ENCODE data around the gene BCL3. TPM values are rescaled to one million over a fixed set of nuclear protein-coding genes. Genes with fewer than 3 reads are reported as not detected.

The BCL3 gene
- total and polyA plus RNA-seq, 2 of the 13 experiments (the other 11 are each of a cell fraction or from before 2014, with no cell fraction given): 2.3 to 4.0 TPM

DNA sequence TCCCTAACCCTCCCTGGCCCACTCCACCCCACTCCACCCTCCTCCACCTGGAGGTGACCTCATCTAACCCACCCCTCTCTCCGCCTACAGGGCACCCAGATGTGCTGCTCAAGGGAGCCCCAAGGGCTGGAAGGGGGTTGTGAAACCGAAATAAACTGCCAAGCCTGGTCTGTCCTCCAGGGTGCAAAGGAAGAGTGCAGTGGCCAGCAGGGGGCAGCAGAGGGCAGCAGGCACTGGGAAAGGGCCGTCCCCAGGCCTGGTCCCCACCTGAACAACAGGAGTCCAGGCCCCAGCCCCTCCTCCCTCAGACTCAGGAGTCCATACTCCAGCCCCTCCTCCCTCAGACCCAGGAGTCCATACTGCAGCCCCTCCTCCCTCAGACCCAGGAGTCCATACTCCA lies 52.0 kb downstream of the BCL3 start (continued):
- TF ChIP-seq NFE2L2 (IDR thresholded peaks at IDR 0.05; ENCODE audit: low read length): no peak
- no peak for TF ChIP-seq ZNF577 (CRISPR knock-in tag; IDR thresholded peaks at IDR 0.05; ENCODE audit: borderline replicate concordance, low read depth)
- TF ChIP-seq, protein P1, sequence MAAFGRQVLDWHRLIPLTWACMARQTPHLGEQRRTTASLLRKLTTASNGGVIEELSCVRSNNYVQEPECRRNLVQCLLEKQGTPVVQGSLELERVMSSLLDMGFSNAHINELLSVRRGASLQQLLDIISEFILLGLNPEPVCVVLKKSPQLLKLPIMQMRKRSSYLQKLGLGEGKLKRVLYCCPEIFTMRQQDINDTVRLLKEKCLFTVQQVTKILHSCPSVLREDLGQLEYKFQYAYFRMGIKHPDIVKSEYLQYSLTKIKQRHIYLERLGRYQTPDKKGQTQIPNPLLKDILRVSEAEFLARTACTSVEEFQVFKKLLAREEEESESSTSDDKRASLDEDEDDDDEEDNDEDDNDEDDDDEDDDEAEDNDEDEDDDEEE (CRISPR knock-in tag; IDR thresholded peaks at IDR 0.05): peak; percentile 57; the same call in 1 of the 2 replicates
- TF ChIP-seq ATF1 (CRISPR knock-in tag; IDR thresholded peaks at IDR 0.05): no peak
- no peak for TF ChIP-seq AGO1 (IDR thresholded peaks at IDR 0.05; ENCODE audit: low read depth, low read length, poor library complexity, severe bottlenecking)

DNA sequence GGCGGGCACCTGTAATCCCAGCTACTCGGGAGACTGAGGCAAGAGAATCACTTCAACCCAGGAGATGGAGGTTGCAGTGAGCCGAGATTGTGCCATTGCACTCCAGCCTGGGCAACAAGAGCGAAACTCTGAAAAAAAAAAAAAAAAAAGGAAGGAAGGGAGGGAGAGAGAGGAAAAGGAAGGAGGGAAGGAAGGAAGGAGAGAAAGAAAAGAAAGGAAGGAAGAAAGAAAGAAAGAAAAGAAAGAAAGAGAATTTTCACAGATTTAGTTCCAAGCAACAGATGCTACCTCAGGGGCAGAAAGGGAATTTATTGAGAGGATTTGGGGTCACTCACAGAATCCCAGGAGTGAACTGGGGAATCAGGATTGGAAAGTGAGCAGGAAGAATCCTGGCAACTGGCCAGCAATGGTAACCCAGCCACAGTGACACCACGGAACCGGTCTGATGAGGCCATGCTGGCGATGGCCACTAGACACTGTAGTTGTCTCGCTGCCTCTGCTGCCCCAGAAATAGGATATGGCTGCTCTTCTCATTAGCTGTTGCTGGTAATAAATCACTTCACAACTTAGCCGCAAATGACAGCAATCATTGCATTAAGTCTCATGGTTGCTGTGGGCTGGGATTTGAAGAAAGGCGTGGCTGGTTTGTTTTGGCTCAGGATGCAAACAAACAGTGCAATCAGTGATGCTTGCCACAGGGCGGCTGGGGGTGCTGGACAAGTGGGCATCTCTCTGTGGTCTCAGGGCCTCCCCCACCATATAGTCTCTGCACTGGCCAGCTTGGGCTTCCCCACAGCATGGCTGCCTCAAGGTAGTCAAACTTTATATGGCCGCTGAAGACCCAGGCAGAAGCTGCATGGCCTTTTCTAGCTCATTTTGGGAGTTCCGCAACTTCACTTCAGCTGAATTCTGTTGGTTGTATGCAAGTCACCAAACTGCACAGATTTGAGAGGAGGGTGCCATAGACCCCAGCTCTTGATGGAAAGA lies 55.2 kb downstream of the BCL3 start:
- ATAC-seq (no peak), FAIRE-seq (no peak), DNase-seq (ENCODE audit: low spot score) (no peak)
- Histone ChIP-seq H3K79me2 (ENCODE audit: insufficient read depth, low read length) (no peaks in the 10 kb centered on the region), H3K9me3 (ENCODE audit: low read length) (no peaks in the 10 kb centered on the region), H3K4me3 (replicated peaks in 1 of 3; ENCODE audit: insufficient read depth in 1 of 3, low read depth in 2 of 3, low read length in 3 of 3) (no peak overlapping the region), H3K9ac (ENCODE audit: insufficient read depth, low read depth, low read length) (no peak overlapping the region), H2AFZ (ENCODE audit: low read length) (no peak overlapping the region), H3K36me3 (replicated peaks in 1 of 2; ENCODE audit: control insufficient read depth in 1 of 2, insufficient read depth in 2 of 2, low read length in 2 of 2) (no peaks in the 10 kb centered on the region), H3K4me1 (ENCODE audit: insufficient read depth, low read length) (peaks cover 56% of the 10 kb centered on the region), H3K27ac (ENCODE audit: extremely low read length, insufficient read depth, low read length) (no peak overlapping the region), H3K4me2 (ENCODE audit: low read depth, low read length) (no peak overlapping the region), H4K20me1 (ENCODE audit: insufficient read depth, low read length) (no peaks in the 10 kb centered on the region), H3K27me3 (ENCODE audit: control insufficient read depth in 1 of 2, insufficient read depth in 2 of 2, low read length in 2 of 2) (no peaks in the 10 kb centered on the region)
- BruUV-seq (replicated peaks): TSS peak; percentile 47
- TF ChIP-seq HNF1B (CRISPR knock-in tag; IDR thresholded peaks at IDR 0.05): no peak
- TF ChIP-seq ZSCAN20 (CRISPR knock-in tag; IDR thresholded peaks at IDR 0.05; ENCODE audit: borderline replicate concordance): no peak
- no peak for TF ChIP-seq ZNF121 (CRISPR knock-in tag; IDR thresholded peaks at IDR 0.05)
- no peak for TF ChIP-seq ZNF414 (CRISPR knock-in tag; IDR thresholded peaks at IDR 0.05)
- no peak for TF ChIP-seq ZNF260 (CRISPR knock-in tag; IDR thresholded peaks at IDR 0.05; ENCODE audit: borderline replicate concordance, low read depth)
- TF ChIP-seq, protein P2, sequence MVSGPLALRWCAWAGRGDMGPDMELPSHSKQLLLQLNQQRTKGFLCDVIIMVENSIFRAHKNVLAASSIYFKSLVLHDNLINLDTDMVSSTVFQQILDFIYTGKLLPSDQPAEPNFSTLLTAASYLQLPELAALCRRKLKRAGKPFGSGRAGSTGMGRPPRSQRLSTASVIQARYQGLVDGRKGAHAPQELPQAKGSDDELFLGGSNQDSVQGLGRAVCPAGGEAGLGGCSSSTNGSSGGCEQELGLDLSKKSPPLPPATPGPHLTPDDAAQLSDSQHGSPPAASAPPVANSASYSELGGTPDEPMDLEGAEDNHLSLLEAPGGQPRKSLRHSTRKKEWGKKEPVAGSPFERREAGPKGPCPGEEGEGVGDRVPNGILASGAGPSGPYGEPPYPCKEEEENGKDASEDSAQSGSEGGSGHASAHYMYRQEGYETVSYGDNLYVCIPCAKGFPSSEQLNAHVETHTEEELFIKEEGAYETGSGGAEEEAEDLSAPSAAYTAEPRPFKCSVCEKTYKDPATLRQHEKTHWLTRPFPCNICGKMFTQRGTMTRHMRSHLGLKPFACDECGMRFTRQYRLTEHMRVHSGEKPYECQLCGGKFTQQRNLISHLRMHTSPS (CRISPR knock-in tag; IDR thresholded peaks at IDR 0.05; ENCODE audit: low read depth): no peak
- TF ChIP-seq MLLT10 (CRISPR knock-in tag; IDR thresholded peaks at IDR 0.05): no peak
- CTCF ChIA-PET (ENCODE audit: low intra/inter-chr PET ratio, low total read pairs): no interaction called here
- POLR2A ChIA-PET: no interaction called here
- in situ Hi-C loops (cut with HindIII; ENCODE audit: extremely low pct_ligation_motif_present, low pct_unique_long_range_greater_than_20kb) (no loop called here), intact Hi-C loops (cut with micrococcal nuclease; ENCODE audit: unreplicated experiment) (no loop called here)
- WGBS (ENCODE audit: low lambda C conversion rate): 96% methylated on average over 12 of the region's 13 CpGs
